Keratinocyte (primary cell): ENCODE results near the gene CBFA2T3.

ENCODE experiments used
- EZH2 ChIP-seq: IDR thresholded peaks from one replicate; pipeline ENCODE4 v1.6.1; 2012; ENCODE audit warnings: inconsistent platforms, mild to moderate bottlenecking, low read length, moderate library complexity
- TF ChIP-seq, protein P1 (sequence below), 3 experiments: IDR thresholded peaks in 1 of 3; conservative IDR thresholded peaks in 1 of 3; optimal IDR thresholded peaks in 1 of 3; 2 replicates in 2 of 3; 3 replicates in 1 of 3; pipeline versions ENCODE3 to v1.5.1; 2011; ENCODE audit warnings: low read length in 3 of 3, mild to moderate bottlenecking in 3 of 3, moderate library complexity in 2 of 3, control low read depth in 1 of 3, inconsistent platforms in 1 of 3; ENCODE audit not compliant: insufficient read depth in 2 of 3; ENCODE audit errors: extremely low read depth in 1 of 3

DNA sequence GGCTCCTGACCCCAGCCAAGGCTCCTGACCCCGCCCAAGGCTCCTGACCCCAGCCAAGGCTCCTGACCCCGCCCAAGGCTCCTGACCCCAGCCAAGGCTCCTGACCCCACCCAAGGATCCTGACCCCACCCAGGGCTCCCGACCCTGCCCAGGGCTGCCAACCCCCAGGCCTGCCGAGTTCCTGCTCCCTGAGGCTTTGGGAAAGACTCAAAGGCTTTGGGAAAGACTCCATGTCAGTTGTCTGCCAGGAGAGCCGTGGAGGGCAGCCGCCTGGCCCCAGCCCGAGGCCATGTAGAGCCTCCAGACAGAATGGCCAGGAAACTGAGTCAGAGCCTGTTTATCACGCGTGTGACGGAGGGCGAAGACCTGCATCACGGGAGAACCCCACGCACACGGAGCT, 21.1 kb downstream of the CBFA2T3 start:
- TF ChIP-seq, protein P1, sequence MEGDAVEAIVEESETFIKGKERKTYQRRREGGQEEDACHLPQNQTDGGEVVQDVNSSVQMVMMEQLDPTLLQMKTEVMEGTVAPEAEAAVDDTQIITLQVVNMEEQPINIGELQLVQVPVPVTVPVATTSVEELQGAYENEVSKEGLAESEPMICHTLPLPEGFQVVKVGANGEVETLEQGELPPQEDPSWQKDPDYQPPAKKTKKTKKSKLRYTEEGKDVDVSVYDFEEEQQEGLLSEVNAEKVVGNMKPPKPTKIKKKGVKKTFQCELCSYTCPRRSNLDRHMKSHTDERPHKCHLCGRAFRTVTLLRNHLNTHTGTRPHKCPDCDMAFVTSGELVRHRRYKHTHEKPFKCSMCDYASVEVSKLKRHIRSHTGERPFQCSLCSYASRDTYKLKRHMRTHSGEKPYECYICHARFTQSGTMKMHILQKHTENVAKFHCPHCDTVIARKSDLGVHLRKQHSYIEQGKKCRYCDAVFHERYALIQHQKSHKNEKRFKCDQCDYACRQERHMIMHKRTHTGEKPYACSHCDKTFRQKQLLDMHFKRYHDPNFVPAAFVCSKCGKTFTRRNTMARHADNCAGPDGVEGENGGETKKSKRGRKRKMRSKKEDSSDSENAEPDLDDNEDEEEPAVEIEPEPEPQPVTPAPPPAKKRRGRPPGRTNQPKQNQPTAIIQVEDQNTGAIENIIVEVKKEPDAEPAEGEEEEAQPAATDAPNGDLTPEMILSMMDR (optimal IDR thresholded peaks at IDR 0.05 in 1 of 3, IDR thresholded peaks at IDR 0.05 in 1 of 3, conservative IDR thresholded peaks at IDR 0.05 in 1 of 3; ENCODE audit: extremely low read depth in 1 of 3, insufficient read depth in 2 of 3, low read length in 3 of 3): no peak
- no peak for TF ChIP-seq EZH2
